Measurements from ENCODE around the gene TAS2R50.

- TF ChIP-seq, protein P1, sequence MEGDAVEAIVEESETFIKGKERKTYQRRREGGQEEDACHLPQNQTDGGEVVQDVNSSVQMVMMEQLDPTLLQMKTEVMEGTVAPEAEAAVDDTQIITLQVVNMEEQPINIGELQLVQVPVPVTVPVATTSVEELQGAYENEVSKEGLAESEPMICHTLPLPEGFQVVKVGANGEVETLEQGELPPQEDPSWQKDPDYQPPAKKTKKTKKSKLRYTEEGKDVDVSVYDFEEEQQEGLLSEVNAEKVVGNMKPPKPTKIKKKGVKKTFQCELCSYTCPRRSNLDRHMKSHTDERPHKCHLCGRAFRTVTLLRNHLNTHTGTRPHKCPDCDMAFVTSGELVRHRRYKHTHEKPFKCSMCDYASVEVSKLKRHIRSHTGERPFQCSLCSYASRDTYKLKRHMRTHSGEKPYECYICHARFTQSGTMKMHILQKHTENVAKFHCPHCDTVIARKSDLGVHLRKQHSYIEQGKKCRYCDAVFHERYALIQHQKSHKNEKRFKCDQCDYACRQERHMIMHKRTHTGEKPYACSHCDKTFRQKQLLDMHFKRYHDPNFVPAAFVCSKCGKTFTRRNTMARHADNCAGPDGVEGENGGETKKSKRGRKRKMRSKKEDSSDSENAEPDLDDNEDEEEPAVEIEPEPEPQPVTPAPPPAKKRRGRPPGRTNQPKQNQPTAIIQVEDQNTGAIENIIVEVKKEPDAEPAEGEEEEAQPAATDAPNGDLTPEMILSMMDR (IDR thresholded peaks at IDR 0.05): no peak
- no peak for TF ChIP-seq POLR2A (IDR thresholded peaks at IDR 0.05)
These were observed 21.2 kb downstream of the TAS2R50 start for GRCh38 chr12:10965476-10965875.

All from adrenal gland (tissue), 5 donors.